GM19467 (cell line): ENCODE measurements around the gene EIF2AK3.

Experiments
- ATAC-seq: cut with Tn5 transposase; IDR thresholded peaks from one replicate; pipeline ENCODE4 v1.9.1; 2021; ENCODE audit warnings: mild to moderate bottlenecking, moderate library complexity; ENCODE audit not compliant: unreplicated experiment

Gene EIF2AK3

DNA sequence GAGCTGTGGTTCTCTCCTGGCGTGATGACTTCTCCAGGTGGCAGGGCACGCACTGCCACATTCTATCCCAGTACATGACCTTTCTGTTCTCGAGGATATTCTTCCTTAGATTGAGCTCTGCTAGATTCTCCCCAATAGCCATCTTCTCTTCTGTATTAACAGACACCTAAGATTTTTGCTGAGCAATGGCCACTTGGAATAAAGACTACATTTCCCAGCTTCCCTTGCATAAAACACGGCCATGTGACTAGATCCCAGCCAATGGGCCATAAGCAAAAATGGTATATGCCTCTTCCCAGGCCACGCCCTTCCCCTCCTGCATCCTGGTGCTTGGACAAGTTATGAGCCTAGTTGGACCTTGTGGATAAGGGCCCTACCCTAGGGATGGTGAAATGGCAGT, 82.1 kb downstream of the EIF2AK3 start:
- no peak for ATAC-seq

GRCh38 chr2:88543541-88544057, 83.7 kb downstream of the EIF2AK3 start:
- ATAC-seq, result no peak

DNA sequence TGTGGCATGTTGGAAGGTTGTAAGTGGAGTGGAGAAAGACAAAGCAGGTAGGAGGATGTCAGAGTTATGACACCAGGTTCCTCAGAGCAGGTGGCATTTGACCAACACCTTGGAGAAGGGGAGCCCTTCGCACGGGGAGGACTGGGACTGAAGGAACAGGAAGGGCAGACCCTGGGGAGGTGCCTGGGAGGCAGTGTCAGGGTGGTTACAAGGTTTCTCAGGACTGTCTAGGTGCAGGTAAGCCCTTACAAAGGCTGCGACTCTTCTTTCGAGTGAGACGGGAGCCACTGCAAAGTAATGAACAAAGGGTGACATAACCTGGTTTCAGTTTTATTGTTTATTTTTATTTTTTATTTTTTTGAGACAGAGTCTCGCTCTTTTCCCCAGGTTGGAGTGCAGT, 84.6 kb downstream of the EIF2AK3 start:
- ATAC-seq, result no peak

DNA sequence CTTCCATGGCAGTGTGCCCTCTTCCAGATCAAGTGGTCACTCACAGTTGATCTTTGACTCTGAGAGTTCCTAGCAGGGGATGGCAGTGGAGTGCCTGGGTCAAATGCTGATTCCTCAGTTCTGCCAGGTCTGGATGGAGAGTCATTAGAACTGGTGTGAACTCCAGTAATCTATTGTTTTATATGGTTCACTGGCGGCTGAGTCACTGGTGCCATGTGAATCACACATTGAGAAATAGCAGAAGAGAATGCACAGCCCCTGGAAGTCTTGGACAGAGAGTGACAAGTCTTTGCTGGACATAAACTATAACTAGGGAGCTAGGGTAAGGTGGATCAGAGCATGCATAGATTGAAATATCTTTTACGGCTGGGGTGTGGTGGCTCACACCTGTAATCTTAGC, 86.9 kb downstream of the EIF2AK3 start:
- ATAC-seq, result no peak

DNA sequence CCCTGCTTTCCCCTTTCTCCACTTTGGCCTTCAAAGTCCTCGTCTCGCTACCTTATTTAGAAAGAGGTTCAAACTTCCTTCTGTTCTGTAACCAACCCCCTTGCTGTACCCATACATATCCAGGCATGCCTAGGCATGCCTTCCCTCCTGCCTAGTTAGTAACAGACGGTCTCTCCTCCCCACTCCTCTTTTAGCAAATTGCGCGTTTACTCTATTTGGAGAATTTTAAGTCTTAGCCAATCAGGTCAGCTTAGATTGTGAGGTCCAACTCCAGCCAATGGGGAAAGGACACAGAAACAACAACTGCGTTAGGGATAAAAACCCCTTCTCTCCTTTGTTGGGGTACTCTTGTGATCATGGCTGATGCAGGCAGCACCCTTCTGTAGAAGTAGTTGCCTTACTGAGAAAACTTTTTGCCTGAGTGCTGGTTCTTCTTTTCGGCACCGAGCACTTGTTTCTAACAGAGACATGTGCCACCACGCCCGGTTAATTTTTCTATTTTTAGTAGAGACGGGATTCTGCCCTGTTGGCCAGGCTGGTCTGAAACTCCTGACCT, 88.8 kb downstream of the EIF2AK3 start:
- ATAC-seq, result no peak

DNA sequence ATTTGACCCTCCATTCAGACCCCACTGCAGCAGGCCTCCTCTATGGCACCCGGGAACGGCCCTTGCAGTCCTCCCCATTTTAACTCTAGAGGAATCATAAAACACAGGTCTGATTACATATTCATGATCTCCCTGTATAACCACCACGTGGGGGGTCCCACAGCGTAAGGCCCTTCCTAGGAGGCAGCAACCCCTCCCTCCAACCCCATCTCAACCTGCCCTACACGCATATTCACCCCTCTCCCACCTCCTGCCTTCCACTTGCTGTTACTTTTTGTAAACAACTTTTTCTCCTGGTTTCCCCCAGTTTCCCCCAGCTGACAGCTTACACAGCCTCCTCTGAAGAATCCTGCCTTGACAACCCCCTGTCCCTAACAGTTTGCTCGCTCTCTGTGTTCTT, 89.6 kb downstream of the EIF2AK3 start:
- no peak for ATAC-seq

DNA sequence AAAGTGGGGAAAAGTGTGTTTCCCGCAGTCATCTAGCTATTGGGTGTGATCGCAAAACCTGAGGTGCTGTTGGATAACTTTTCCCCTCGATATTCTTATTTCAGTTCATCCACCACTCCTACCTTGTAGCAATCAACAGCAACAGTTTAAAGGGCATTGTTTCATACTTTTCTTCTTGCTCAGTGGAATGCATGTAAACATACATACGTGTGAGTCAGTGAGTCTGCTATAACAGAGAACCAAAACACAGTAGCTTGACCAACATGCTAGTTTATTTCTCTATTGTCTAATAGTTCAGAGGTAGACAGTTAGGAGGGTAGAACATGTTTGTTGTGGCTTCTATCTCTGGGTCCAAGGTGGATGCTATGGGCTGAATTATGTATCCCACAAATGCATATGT, 97.2 kb downstream of the EIF2AK3 start:
- ATAC-seq, result no peak

DNA sequence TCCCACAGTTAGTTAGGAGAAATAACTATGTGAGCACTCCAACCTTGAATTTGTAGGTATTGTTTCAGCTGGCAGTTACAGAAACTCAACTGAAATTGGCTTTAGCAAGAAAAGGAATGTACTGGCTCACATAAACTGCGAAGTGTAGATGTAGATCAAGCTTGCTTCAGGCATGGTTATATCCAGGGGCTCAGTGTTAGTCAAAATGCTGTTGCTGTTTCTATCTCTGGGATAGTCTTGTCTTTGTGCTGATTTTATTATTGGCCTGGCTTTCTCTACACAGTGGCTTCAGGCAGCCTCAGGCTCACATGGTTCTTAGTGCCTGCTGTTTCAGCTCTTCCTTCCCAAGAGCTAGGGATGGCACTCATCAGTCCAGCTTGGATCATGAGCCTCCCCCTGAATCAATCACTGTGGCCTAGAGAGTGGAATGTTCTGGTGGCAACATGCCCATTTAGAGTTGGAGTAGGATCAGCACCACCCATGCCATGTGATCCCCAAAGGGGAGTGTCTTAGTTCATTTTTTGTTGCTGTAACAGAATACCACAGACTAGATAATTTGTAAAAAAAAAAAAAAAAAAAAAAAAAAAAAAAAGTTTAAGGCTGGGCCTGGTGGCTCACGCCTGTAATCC, 105.7 kb downstream of the EIF2AK3 start:
- ATAC-seq, result no peak

- no peak for ATAC-seq
Observed at GRCh38 chr2:88517759-88518201, 109.5 kb downstream of the EIF2AK3 start.
